ENCODE data around the gene OSGEP.
"Not testable (repeated sequence)": the region's sequence is repeated elsewhere in the genome, so short reads cannot be mapped to it uniquely, and the experiment has no call there.

Gene OSGEP

DNA sequence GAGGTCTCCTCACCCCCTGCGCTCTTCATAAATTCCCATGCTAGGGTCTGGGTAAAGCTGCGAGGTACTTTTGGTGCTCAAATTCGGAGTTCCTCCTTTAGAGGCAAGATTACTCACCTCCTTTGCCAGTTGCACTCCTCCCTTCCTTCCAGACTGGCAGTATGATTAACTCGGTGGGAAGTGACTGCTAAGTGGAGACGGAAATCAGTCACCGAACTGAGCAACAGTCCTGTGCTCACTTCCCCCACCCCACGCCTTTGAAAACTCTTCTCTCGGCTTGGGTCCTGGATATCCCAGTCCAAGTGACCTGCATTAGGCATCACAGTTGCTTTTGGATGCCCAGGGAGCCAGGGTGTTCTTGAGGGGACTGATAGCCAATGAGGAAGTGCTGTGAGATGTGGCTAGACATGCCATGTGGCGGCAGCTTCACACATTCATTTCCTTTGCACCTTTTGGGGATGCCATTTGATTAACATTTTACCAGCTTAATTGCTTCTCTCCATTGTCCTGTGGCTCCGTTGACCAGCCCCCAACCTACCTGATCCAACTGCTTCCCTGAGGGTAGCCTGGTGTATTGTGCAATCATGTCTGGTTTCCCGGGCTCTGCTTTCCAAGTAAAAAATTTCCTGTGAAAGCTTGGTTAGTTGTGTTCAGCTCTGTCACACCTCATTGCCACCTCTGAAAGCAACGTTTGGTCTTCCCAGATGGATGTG lies 15.4 kb upstream of the OSGEP start:
- DNase-seq (ENCODE audit: low read depth): peak; percentile 46

GRCh38 chr14:20469242-20469889 lies 14.8 kb upstream of the OSGEP start, which contains the start of gene PNP:
PNP (plus strand) TSS chr14:20469406; CDS start chr14:20469525, 119 bp downstream.
- DNase-seq (ENCODE audit: low read depth): peak; percentile 90

- no peak for DNase-seq (ENCODE audit: low read depth)
These were observed 14.2 kb upstream of the OSGEP start for GRCh38 chr14:20468764-20469241.

DNA sequence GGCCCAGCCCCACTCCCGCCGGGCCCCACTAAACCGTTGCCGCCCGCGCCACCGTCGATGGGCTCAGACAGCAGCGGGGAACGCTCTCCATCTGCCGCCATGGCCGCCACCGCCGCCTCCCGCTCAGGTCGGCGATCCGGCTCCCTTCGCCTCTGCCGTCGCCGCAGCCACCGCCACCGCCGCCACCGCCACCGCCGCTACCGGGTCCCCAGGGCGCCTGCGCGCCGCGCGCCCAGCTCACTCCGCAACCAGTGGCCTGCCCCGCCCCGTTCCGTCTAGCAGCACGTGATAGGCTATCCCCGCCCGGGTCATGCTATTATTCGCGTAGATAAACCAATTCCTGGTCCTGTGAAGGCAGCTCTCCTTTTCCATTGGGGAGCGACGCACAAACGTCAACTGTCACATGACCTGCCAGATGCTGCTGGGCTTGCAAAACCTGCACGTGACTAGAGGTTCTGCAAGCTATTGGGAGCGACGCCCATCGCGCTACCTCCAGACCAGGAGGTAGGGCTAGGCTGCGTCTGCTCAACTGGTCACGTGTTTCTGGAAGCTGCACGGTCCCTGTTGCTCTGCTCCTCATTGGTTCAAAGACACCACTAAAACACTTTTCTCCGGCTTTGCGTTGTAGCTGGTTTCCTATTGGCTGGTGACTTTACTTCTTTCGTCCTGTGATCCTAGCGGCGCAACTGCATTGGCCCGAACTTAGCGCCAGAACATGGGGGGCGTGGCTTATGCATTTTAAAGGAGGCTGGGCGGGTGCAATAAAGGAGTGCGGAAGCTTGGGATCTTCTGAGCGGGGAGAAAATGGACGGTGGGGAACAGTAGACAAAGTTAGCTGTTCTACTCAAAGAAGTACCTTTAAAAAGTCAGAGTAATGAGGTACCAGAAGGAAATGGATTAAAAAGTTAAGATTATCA lies 6.9 kb upstream of the OSGEP start, which contains the start of gene PIP4P1:
TSS of gene PIP4P1 (minus strand) at position 210 of the 917 bp plus-strand sequence. CDS start at position 101, 109 bp downstream.
- peak; percentile 100 for DNase-seq (ENCODE audit: low read depth)

DNA sequence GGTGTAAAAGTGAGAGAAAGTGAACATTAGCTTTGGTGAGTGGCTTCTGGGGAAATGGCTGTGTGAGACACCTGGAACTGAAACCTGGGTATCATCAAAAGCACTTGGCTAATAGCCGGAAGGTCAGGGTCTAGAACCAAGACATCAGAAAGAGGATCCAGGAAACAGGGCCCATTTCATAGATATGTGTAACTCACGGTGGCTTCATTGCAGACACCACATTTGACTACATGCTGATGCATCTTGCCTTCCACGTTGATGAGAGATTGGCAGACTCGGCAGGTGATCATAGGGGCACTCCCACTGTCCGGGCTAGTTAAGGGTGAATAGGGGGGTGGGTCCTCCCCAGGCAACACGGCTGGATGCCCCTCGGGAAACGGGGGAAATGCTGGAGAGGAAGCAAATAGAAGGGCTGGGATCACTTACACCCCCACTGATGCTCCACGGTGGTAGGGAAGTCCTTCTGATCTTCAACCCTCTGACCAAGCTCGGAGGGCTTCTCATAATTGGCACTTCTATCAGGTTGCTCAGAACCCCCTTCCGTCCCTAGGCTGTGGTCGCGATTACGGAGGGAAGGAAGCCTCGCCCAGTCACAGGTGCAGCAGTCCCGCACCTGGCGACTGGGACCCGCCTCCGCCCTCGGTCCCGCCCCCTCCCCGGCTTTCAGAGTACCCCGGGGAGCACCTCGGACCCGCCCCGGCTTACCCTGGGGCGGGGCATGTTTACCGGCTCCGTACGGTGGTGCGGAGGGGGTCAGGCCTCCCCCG lies 6.0 kb upstream of the OSGEP start:
- no peak for DNase-seq (ENCODE audit: low read depth)

GRCh38 chr14:20458031-20458789 lies 3.6 kb upstream of the OSGEP start:
- no peak for DNase-seq (ENCODE audit: low read depth)

- DNase-seq (ENCODE audit: low read depth): no peak
These were observed 2.4 kb upstream of the OSGEP start for GRCh38 chr14:20456971-20457370.

GRCh38 chr14:20455355-20456300 lies 1.0 kb upstream of the OSGEP start:
- peak; percentile 84 for DNase-seq (ENCODE audit: low read depth)

GRCh38 chr14:20452831-20453230 lies 1.8 kb downstream of the OSGEP start:
- DNase-seq (ENCODE audit: low read depth): not testable (repeated sequence)

DNA sequence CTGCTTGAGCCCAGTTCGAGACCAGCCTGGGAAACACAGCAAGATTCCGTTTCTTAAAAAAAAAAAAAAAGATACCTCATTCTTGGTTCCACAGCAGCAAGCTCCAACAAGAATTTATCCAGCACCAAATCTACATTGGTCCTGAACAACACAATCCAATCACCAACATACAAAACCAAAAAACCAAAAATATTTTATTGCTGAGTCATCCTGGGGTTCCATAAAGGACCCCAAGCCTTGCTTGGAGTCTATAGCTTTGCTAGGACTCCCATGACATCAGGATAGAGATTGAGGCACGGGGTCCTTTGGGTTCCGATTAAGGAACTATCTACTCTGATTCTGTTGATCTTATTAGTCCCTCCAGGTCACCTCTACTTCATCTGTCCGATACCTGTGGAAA lies 7.7 kb downstream of the OSGEP start:
- DNase-seq (ENCODE audit: low read depth): no peak

GRCh38 chr14:20443650-20444049 lies 11.0 kb downstream of the OSGEP start:
- DNase-seq (ENCODE audit: low read depth): not testable (repeated sequence)

- no peak for DNase-seq (ENCODE audit: low read depth)
These were observed 13.2 kb downstream of the OSGEP start for GRCh38 chr14:20441461-20441860.

GRCh38 chr14:20440882-20441281 lies 13.7 kb downstream of the OSGEP start:
- no peak for DNase-seq (ENCODE audit: low read depth)

DNA sequence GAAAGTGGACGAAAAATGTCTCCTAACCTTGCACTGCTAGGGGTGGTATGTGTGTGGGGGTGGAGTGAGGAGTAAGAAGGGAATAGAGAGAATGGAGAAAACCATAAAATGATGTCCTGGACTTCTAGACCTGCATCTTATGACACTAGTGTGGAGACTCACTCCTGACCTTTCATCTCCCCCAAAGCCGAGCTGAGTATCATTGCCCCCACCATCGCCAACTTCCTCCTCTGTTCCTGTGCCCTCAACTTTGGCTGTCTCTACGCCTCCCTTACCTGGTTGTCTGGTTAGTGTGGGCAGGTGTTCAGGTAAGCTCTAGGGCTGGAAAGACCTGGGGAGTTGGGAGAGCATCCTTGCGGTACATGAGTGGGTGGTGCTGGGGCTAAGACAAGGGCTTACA lies 14.1 kb downstream of the OSGEP start:
- DNase-seq (ENCODE audit: low read depth): no peak

DNA sequence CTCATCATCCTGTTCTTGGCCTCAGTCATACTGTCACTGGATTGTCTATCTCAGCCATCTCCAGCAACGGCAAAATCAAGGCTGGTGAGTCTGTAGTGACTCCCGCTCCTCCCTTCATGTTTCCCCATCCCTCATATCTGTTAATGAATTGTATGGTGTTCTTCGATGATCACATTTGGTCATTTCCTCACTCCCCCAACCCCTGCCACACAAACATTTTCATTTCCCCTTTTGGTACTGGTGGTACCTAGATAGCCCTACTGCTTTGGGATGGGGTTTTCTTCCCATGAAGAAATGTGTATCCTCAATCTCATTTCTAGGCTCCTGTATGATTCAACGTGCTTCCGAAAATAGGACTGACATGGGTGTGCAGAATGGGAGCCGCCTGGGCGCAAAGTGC lies 15.9 kb downstream of the OSGEP start:
- DNase-seq (ENCODE audit: low read depth): no peak

- peak; percentile 86 for DNase-seq (ENCODE audit: low read depth)
These were observed 18.3 kb downstream of the OSGEP start for GRCh38 chr14:20436363-20436755.

DNA sequence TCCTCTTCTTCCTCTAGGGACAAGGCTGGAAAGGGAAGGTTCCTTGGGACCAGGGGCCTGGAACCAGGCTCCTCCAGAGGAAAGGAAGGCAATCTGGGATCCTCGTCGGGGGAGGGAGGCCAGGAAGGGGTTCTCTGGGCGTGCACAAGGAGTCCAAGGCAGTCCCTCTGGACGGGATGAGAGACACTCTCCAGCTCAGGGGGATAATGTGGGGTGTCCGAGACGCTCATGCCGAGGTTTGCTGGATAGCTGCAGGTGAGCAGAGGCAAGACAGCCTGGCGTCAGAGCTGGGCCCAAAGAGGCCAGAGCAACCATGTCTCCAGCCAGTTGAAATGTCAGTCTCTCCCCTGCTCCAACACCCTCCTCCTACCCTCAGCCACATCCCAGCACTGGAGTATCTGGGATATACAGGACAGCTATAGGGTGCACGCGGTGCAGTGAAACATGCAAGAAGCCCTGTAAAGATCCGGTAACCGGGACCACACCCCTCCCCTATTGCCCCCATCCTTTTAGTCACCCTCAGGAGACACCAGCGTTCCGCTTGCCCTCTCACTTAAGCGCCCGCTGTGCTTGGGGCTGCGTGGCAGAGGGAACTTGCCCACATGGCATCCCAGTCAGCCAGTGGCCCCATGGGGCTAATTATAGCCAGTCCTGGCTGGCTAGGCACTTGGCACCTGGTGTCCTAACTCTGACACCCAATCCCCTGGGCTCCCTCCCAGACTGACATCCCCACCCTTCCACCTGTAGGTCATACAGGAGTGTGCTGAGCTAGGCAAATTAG lies 18.8 kb downstream of the OSGEP start, which contains the start of gene KLHL33:
TSS of gene KLHL33 (minus strand) at position 585 of the 781 bp plus-strand sequence. CDS start at position 230, 355 bp downstream.
- peak; percentile 20 for DNase-seq (ENCODE audit: low read depth)

Data from fibroblast of gingiva (primary cell).